ENCODE measurements around the gene PRKAG2. TPM values are rescaled to one million over a fixed set of nuclear protein-coding genes. Genes with fewer than 3 reads are reported as not detected.

PRKAG2 gene
- total and polyA plus RNA-seq, 12 donors: 3.8 to 17.3 (median 10.9) TPM

GRCh38 chr7:151552352-151553028 lies 324.4 kb downstream of the PRKAG2 start:
- H3K36me3 ChIP-seq (replicated peaks in 1 of 2): peaks cover 0 to 11% of the 10 kb centered on the region in 2 donors
- intact Hi-C loops (cut with DNase I): no loop called here

GRCh38 chr7:151551820-151552219 lies 325.1 kb downstream of the PRKAG2 start:
- H3K4me1 ChIP-seq (replicated peaks in 1 of 2): no peaks in the 10 kb centered on the region
- no peak for DNase-seq
- H3K4me3 ChIP-seq: no peak overlapping the region
- TF ChIP-seq POLR2A (IDR thresholded peaks at IDR 0.05): no peak
- TF ChIP-seq CTCF (IDR thresholded peaks at IDR 0.05): no peak
- no peaks in the 10 kb centered on the region for H3K9me3 ChIP-seq (replicated peaks in 1 of 3)
- 81 to 92% (median 84%) methylated on average over 7 of the region's 7 CpGs for WGBS, 4 donors
- peaks cover 0 to 5% of the 10 kb centered on the region in 2 donors for H3K36me3 ChIP-seq (replicated peaks in 1 of 2)
- no peak overlapping the region for H3K27ac ChIP-seq
- H3K27me3 ChIP-seq: no peaks in the 10 kb centered on the region
- intact Hi-C loops (cut with DNase I): no loop called here

More at GRCh38 chr7:151552352-151553028, 324.4 kb downstream of the PRKAG2 start:
- Histone ChIP-seq H3K27ac (no peak overlapping the region), H3K4me3 (no peak overlapping the region), H3K27me3 (no peaks in the 10 kb centered on the region), H3K9me3 (replicated peaks in 1 of 3) (no peaks in the 10 kb centered on the region), H3K4me1 (replicated peaks in 1 of 2) (no peaks in the 10 kb centered on the region)
- WGBS, 4 donors: 62 to 71% (median 69%) methylated on average over 7 to 10 of the region's 10 CpGs
- TF ChIP-seq POLR2A (IDR thresholded peaks at IDR 0.05) (no peak), CTCF (IDR thresholded peaks at IDR 0.05) (no peak)
- peak in 1 of 7 donors; percentile 60 for DNase-seq

GRCh38 chr7:151550656-151551286 lies 326.1 kb downstream of the PRKAG2 start:
- 30 to 44% (median 36%) methylated on average over 3 of the region's 3 CpGs for WGBS, 4 donors
- no peaks in the 10 kb centered on the region for H3K9me3 ChIP-seq (replicated peaks in 1 of 3)
- peak in 1 of 7 donors; percentile 22 for DNase-seq
- H3K27ac ChIP-seq: no peak overlapping the region
- no peak overlapping the region for H3K4me3 ChIP-seq
- no peaks in the 10 kb centered on the region for H3K27me3 ChIP-seq
- no peaks in the 10 kb centered on the region for H3K4me1 ChIP-seq (replicated peaks in 1 of 2)
- no peaks in the 10 kb centered on the region for H3K36me3 ChIP-seq (replicated peaks in 1 of 2)
- TF ChIP-seq CTCF (IDR thresholded peaks at IDR 0.05): no peak
- TF ChIP-seq POLR2A (IDR thresholded peaks at IDR 0.05): no peak
- intact Hi-C loops (cut with DNase I): no loop called here

GRCh38 chr7:151549644-151550043 lies 327.3 kb downstream of the PRKAG2 start:
- Histone ChIP-seq H3K4me1 (replicated peaks in 1 of 2) (no peaks in the 10 kb centered on the region), H3K9me3 (replicated peaks in 1 of 3) (no peaks in the 10 kb centered on the region), H3K36me3 (replicated peaks in 1 of 2) (no peaks in the 10 kb centered on the region), H3K27me3 (no peaks in the 10 kb centered on the region), H3K27ac (no peak overlapping the region), H3K4me3 (no peak overlapping the region)
- DNase-seq: no peak
- intact Hi-C loops (cut with DNase I): no loop called here
- TF ChIP-seq CTCF (IDR thresholded peaks at IDR 0.05) (no peak), POLR2A (IDR thresholded peaks at IDR 0.05) (no peak)
- WGBS, 4 donors: 91 to 97% (median 93%) methylated on average over 6 of the region's 6 CpGs
